H1 (cell line): ENCODE measurements around the gene CYP2A13. TPM values are rescaled to one million over a fixed set of nuclear protein-coding genes. Genes with fewer than 3 reads are reported as not detected.

Source experiments
- CTCF ChIA-PET: fragments of 300-600 bp; sonication (Branson Sonifier 250); formaldehyde crosslinking; loops from one replicate; lab custom pipeline; 2021; ENCODE audit not compliant: partially characterized antibody; lab: Charles Lee
- POLR2A ChIA-PET: fragments of 300-600 bp; sonication (Branson Sonifier 250); formaldehyde crosslinking; loops from one replicate; lab custom pipeline; 2021; ENCODE audit warnings: inconsistent platforms; ENCODE audit not compliant: partially characterized antibody; lab: Charles Lee
- DNase-seq, 2 experiments: peaks; one replicate each; pipeline versions ENCODE4 v3.0.0 to v3.0.0-alpha.2; 2010 to 2022; ENCODE audit warnings: low spot score in 2 of 2, low read depth in 1 of 2, mixed read lengths in 1 of 2
- FAIRE-seq: peaks from 2 replicates; lab custom pipeline; 2011; peaks lifted over from hg19 to GRCh38; lab: Jason Lieb, UNC
- H2AFZ ChIP-seq: 2 replicates; pipeline ENCODE4 v1.8.1; 2012; ENCODE audit warnings: low read length, inconsistent platforms
- H2AK5ac ChIP-seq: 2 replicates; pipeline ENCODE4 v1.6.1; 2013; ENCODE audit warnings: low read depth, low read length
- H2BK120ac ChIP-seq: replicated peaks from 2 replicates; pipeline ENCODE3; 2013; ENCODE audit warnings: low read depth, low read length, inconsistent platforms
- H2BK12ac ChIP-seq: 2 replicates; pipeline ENCODE4 v1.6.1; 2013; ENCODE audit warnings: low read depth, low read length
- H2BK15ac ChIP-seq: 2 replicates; pipeline ENCODE4 v1.6.1; 2013; ENCODE audit warnings: low read length
- H2BK20ac ChIP-seq: 2 replicates; pipeline ENCODE4 v1.6.1; 2013; ENCODE audit warnings: low read length
- H2BK5ac ChIP-seq: 2 replicates; pipeline ENCODE4 v1.6.1; 2013; ENCODE audit warnings: low read depth, low read length
- H3K14ac ChIP-seq: 2 replicates; pipeline ENCODE4 v1.6.1; 2013; ENCODE audit warnings: inconsistent platforms; ENCODE audit not compliant: insufficient read length
- H3K18ac ChIP-seq: 2 replicates; pipeline ENCODE4 v1.6.1; 2013; ENCODE audit warnings: low read length; ENCODE audit errors: extremely low read depth
- H3K23ac ChIP-seq: 2 replicates; pipeline ENCODE4 v1.6.1; 2013; ENCODE audit warnings: inconsistent platforms; ENCODE audit not compliant: insufficient read length
- H3K23me2 ChIP-seq: 2 replicates; pipeline ENCODE4 v1.6.1; 2013; ENCODE audit warnings: low read depth, low read length
- H3K27ac ChIP-seq: 2 replicates; pipeline ENCODE4 v1.6.1; 2011; ENCODE audit warnings: low read depth, low read length, inconsistent platforms
- H3K27me3 ChIP-seq, 4 experiments: replicated peaks in 1 of 4; 1 replicate in 1 of 4; 2 replicates in 3 of 4; pipeline versions ENCODE4 v1.6.1 to v1.8.1; 2011 to 2013; ENCODE audit warnings: low read length in 3 of 4, mild to moderate bottlenecking in 3 of 4, inconsistent platforms in 2 of 4, mixed read lengths in 2 of 4, moderate library complexity in 1 of 4; ENCODE audit not compliant: control insufficient read depth in 3 of 4, insufficient read depth in 3 of 4; ENCODE audit errors: extremely low read depth in 1 of 4
- H3K36me3 ChIP-seq, 4 experiments: 2 replicates each; pipeline versions ENCODE4 v1.6.1 to v1.8.1; 2011 to 2013; ENCODE audit warnings: mild to moderate bottlenecking in 4 of 4, low read length in 3 of 4, moderate library complexity in 2 of 4, control low read depth in 1 of 4, inconsistent platforms in 1 of 4; ENCODE audit not compliant: insufficient read depth in 4 of 4, control insufficient read depth in 2 of 4
- H3K4ac ChIP-seq: replicated peaks from 2 replicates; pipeline ENCODE3; 2013; ENCODE audit warnings: low read length, low read depth, mixed read lengths, inconsistent platforms; ENCODE audit not compliant: insufficient read length
- H3K4me1 ChIP-seq, 4 experiments: replicated peaks in 1 of 4; 1 replicate in 1 of 4; 2 replicates in 3 of 4; pipeline versions ENCODE4 v1.6.1 to v1.8.1; 2011 to 2013; ENCODE audit warnings: low read length in 3 of 4, inconsistent platforms in 2 of 4, mixed read lengths in 1 of 4; ENCODE audit not compliant: insufficient read depth in 4 of 4, control insufficient read depth in 3 of 4
- H3K4me2 ChIP-seq, 2 experiments: 2 replicates each; pipeline versions ENCODE4 v1.6.1 to v1.8.1; 2011 to 2013; ENCODE audit warnings: low read depth in 2 of 2, low read length in 2 of 2, control low read depth in 1 of 2, inconsistent platforms in 1 of 2, mild to moderate bottlenecking in 1 of 2; ENCODE audit not compliant: insufficient read depth in 1 of 2
- H3K4me3 ChIP-seq, 4 experiments: fragments of 200-600, 300-600 bp in 1 of 4; sonication (generic), shearing (Covaris generic), sonication (Bioruptor Twin) in 1 of 4; 2 replicates each; pipeline versions ENCODE4 v1.5.1 to v1.8.1; 2011 to 2016; ENCODE audit warnings: low read length in 4 of 4, low read depth in 3 of 4, control low read depth in 2 of 4, inconsistent platforms in 2 of 4, mild to moderate bottlenecking in 2 of 4, mixed read lengths in 1 of 4, moderate library complexity in 1 of 4; ENCODE audit not compliant: insufficient read depth in 2 of 4; ENCODE audit errors: extremely low read depth in 1 of 4
- H3K56ac ChIP-seq: replicated peaks from 2 replicates; pipeline ENCODE3; 2013; ENCODE audit warnings: low read depth, mild to moderate bottlenecking, mixed read lengths, low read length, inconsistent platforms; ENCODE audit not compliant: insufficient read length
- H3K79me1 ChIP-seq: 2 replicates; pipeline ENCODE4 v1.6.1; 2013; ENCODE audit warnings: low read depth, low read length, control low read depth
- H3K79me2 ChIP-seq, 2 experiments: 2 replicates each; pipeline versions ENCODE4 v1.6.1 to v1.8.1; 2012 to 2013; ENCODE audit warnings: low read length in 2 of 2, mild to moderate bottlenecking in 2 of 2, inconsistent platforms in 1 of 2; ENCODE audit not compliant: insufficient read depth in 2 of 2, control insufficient read depth in 1 of 2
- H3K9ac ChIP-seq, 4 experiments: replicated peaks in 1 of 4; 1 replicate in 1 of 4; 2 replicates in 3 of 4; pipeline versions ENCODE4 v1.6.1 to v1.8.1; 2011 to 2013; ENCODE audit warnings: low read depth in 3 of 4, low read length in 3 of 4, control low read depth in 2 of 4, mild to moderate bottlenecking in 2 of 4, moderate library complexity in 2 of 4, inconsistent platforms in 1 of 4; ENCODE audit errors: extremely low read depth in 1 of 4
- H3K9me3 ChIP-seq, 2 experiments: 2 replicates each; pipeline versions ENCODE4 v1.6.1 to v1.8.1; 2012 to 2013; ENCODE audit warnings: mild to moderate bottlenecking in 2 of 2, moderate library complexity in 2 of 2, control low read depth in 1 of 2, inconsistent platforms in 1 of 2, low read depth in 1 of 2, low read length in 1 of 2, mixed read lengths in 1 of 2; ENCODE audit not compliant: insufficient read depth in 2 of 2
- H4K20me1 ChIP-seq, 2 experiments: replicated peaks in 1 of 2; 2 replicates each; pipeline versions ENCODE3 to v1.8.1; 2011 to 2013; ENCODE audit warnings: inconsistent platforms in 2 of 2, low read length in 2 of 2, mild to moderate bottlenecking in 1 of 2; ENCODE audit not compliant: insufficient read depth in 2 of 2, control insufficient read depth in 1 of 2
- H4K5ac ChIP-seq: 2 replicates; pipeline ENCODE4 v1.6.1; 2013; ENCODE audit warnings: low read length, low read depth, mixed read lengths, inconsistent platforms; ENCODE audit not compliant: insufficient read length
- H4K8ac ChIP-seq: 2 replicates; pipeline ENCODE4 v1.8.0; 2013; ENCODE audit warnings: mild to moderate bottlenecking, moderate library complexity, low read length, inconsistent platforms; ENCODE audit not compliant: insufficient read depth; ENCODE audit errors: extremely low read depth
- H4K91ac ChIP-seq: replicated peaks from 2 replicates; pipeline ENCODE3; 2013; ENCODE audit warnings: low read length, mixed read lengths, inconsistent platforms; ENCODE audit not compliant: insufficient read length
- ATF2 ChIP-seq: IDR thresholded peaks from 2 replicates; pipeline ENCODE4 v1.6.1; 2012; ENCODE audit warnings: low read length, inconsistent platforms
- BRCA1 ChIP-seq: IDR thresholded peaks from 2 replicates; pipeline ENCODE4 v1.6.1; 2012; ENCODE audit warnings: low read depth, low read length, improper control_type of control experiment
- CTBP2 ChIP-seq: IDR thresholded peaks from 2 replicates; pipeline ENCODE4 v1.7.0; 2011; ENCODE audit warnings: borderline replicate concordance, mild to moderate bottlenecking, moderate library complexity, mixed read lengths, low read length; ENCODE audit not compliant: insufficient read depth, insufficient read length
- JUND ChIP-seq: IDR thresholded peaks from 2 replicates; pipeline ENCODE4 v1.6.1; 2011; ENCODE audit warnings: mild to moderate bottlenecking, improper control_type of control experiment, low read length
- KDM1A ChIP-seq: fragments of 200-600, 300-600 bp; sonication (generic); IDR thresholded peaks from 2 replicates; pipeline ENCODE4 v1.7.1; 2016; ENCODE audit warnings: mild to moderate bottlenecking, low read length, borderline replicate concordance
- KDM5A ChIP-seq: fragments of 200-600 bp; IDR thresholded peaks from 2 replicates; pipeline ENCODE4 v1.7.1; 2012; ENCODE audit warnings: mild to moderate bottlenecking, low read length, inconsistent platforms, mixed read lengths
- SIRT6 ChIP-seq: IDR thresholded peaks from one replicate; pipeline ENCODE4 v1.7.1; 2012; ENCODE audit warnings: low read length, inconsistent platforms
- SUZ12 ChIP-seq: fragments of 200-600 bp; sonication (generic); IDR thresholded peaks from 2 replicates; pipeline ENCODE4 v1.6.1; 2012; ENCODE audit warnings: mild to moderate bottlenecking, inconsistent platforms, low read length, moderate library complexity, mixed read lengths
- YY1 ChIP-seq: IDR thresholded peaks from 2 replicates; pipeline ENCODE4 v1.6.1; 2011; ENCODE audit warnings: low read depth, mild to moderate bottlenecking, low read length
- WGBS, 2 experiments: shearing (Covaris generic) in 1 of 2; methylation state at CpG; one replicate each; pipeline versions ENCODE4 v1.1.6 to v1.1.7; 2013 to 2015; ENCODE audit warnings: low lambda C conversion rate in 2 of 2, mixed read lengths in 2 of 2, inconsistent platforms in 1 of 2, low coverage in 1 of 2, missing lambda C conversion rate in 1 of 2; ENCODE audit not compliant: insufficient replicate concordance in 2 of 2, insufficient coverage in 1 of 2, insufficient read length in 1 of 2; ENCODE audit errors: extremely low coverage in 1 of 2, missing lambda C conversion rate in 1 of 2; 5-methylcytosine and 5-hydroxymethylcytosine counted together
- polyA plus RNA-seq, 7 experiments: library from polyadenylated mRNA; depleted of rRNA in 3 of 7; stranded (reverse) in 5 of 7; unstranded in 2 of 7; fragments of >200 nt in 5 of 7; fragments of 200-250 nt in 2 of 7; gene quantifications; 1 replicate in 5 of 7; 2 replicates in 1 of 7; 4 replicates in 1 of 7; pipeline versions ENCODE4 v1.2.1 to v1.2.3, GENCODE V29; 2011 to 2013; ENCODE audit warnings: missing spikeins in 2 of 7, mixed read lengths in 2 of 7
- total RNA-seq: library from RNA; stranded (reverse); fragmentation: NEBNext Ultra II Directional; extraction: Animal tissue kit (Norgen Biotek cat#: 25700); gene quantifications from 2 replicates; pipeline ENCODE4 v1.2.1, GENCODE V29; 2021
- TF ChIP-seq, protein P1 (sequence below), 3 experiments: IDR thresholded peaks; 1 replicate in 2 of 3; 2 replicates in 1 of 3; pipeline versions ENCODE4 v1.5.1 to v1.6.1; 2011; ENCODE audit warnings: low read length in 3 of 3, mild to moderate bottlenecking in 3 of 3, inconsistent platforms in 2 of 3, low read depth in 1 of 3, moderate library complexity in 1 of 3; ENCODE audit not compliant: insufficient read depth in 1 of 3; ENCODE audit errors: control extremely low read depth in 1 of 3

The CYP2A13 gene
- total and polyA plus RNA-seq, 2 of the 8 experiments (the other 6 are each of a cell fraction or from before 2014, with no cell fraction given) = 0.60 to 0.63 TPM

GRCh38 chr19:41050426-41050825 lies 37.8 kb upstream of the CYP2A13 start:
- WGBS, 2 experiments = 89% methylated on average over 13 of the region's 13 CpGs; no CpG with 5 or more reads in 1 of the 2 experiments
- Histone ChIP-seq H2BK120ac (no peak overlapping the region), H3K27me3 (no peaks in the 10 kb centered on the region), H2AFZ (no peak overlapping the region), H3K18ac (no peak overlapping the region), H3K4ac (no peak overlapping the region), H2BK5ac (no peak overlapping the region), H3K4me1 (no peaks in the 10 kb centered on the region; a peak in 1 of 7 replicates), H3K4me2 (no peak overlapping the region), H4K20me1 (no peaks in the 10 kb centered on the region), H2BK12ac (no peak overlapping the region), H2AK5ac (no peak overlapping the region), H3K79me2 (no peaks in the 10 kb centered on the region), H3K36me3 (no peaks in the 10 kb centered on the region), H3K79me1 (no peaks in the 10 kb centered on the region), H3K56ac (no peak overlapping the region), H3K23me2 (no peaks in the 10 kb centered on the region), H4K5ac (no peak overlapping the region), H3K4me3 (no peak overlapping the region), H2BK20ac (no peak overlapping the region), H3K27ac (no peak overlapping the region), H3K14ac (no peak overlapping the region), H3K9ac (no peak overlapping the region), H3K9me3 (no peaks in the 10 kb centered on the region), H4K8ac (no peak overlapping the region), H3K23ac (no peak overlapping the region), H2BK15ac (no peak overlapping the region), H4K91ac (no peak overlapping the region)
- POLR2A ChIA-PET = no interaction called here
- no peak for DNase-seq
- no peak for FAIRE-seq
- CTCF ChIA-PET = no interaction called here
- TF ChIP-seq BRCA1 (no peak), CTBP2 (no peak), JUND (no peak), YY1 (no peak), SUZ12 (no peak), ATF2 (no peak), SIRT6 (no peak), KDM1A (no peak), KDM5A (no peak)
- TF ChIP-seq, protein P1, sequence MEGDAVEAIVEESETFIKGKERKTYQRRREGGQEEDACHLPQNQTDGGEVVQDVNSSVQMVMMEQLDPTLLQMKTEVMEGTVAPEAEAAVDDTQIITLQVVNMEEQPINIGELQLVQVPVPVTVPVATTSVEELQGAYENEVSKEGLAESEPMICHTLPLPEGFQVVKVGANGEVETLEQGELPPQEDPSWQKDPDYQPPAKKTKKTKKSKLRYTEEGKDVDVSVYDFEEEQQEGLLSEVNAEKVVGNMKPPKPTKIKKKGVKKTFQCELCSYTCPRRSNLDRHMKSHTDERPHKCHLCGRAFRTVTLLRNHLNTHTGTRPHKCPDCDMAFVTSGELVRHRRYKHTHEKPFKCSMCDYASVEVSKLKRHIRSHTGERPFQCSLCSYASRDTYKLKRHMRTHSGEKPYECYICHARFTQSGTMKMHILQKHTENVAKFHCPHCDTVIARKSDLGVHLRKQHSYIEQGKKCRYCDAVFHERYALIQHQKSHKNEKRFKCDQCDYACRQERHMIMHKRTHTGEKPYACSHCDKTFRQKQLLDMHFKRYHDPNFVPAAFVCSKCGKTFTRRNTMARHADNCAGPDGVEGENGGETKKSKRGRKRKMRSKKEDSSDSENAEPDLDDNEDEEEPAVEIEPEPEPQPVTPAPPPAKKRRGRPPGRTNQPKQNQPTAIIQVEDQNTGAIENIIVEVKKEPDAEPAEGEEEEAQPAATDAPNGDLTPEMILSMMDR (IDR thresholded peaks at IDR 0.05; ENCODE audit: control extremely low read depth in 1 of 3, insufficient read depth in 1 of 3, low read depth in 1 of 3, low read length in 3 of 3) = no peak
